Thyroid gland (tissue), 4 donors: ENCODE measurements around the gene PRKCD. TPM values are rescaled to one million over a fixed set of nuclear protein-coding genes. Genes with fewer than 3 reads are reported as not detected.

Source experiments
- DNase-seq, 2 donors: peaks; one replicate each; pipeline ENCODE4 v3.0.0-alpha.2; 2019
- H3K27ac ChIP-seq, 3 donors: fragments of 200-600 bp; sonication (generic); 1 replicate in 2 of 3; 2 replicates in 1 of 3; pipeline ENCODE4 v1.5.1; 2016 to 2019; ENCODE audit warnings: mild to moderate bottlenecking in 1 of 3, moderate library complexity in 1 of 3
- H3K27me3 ChIP-seq: fragments of 200-600 bp; sonication (generic); one replicate; pipeline ENCODE4 v1.5.1; 2019
- H3K36me3 ChIP-seq, 2 donors: fragments of 200-600 bp; sonication (generic); one replicate each; pipeline ENCODE4 v1.5.1; 2016 to 2019
- H3K4me1 ChIP-seq, 2 donors: fragments of 200-600 bp; sonication (generic); one replicate each; pipeline ENCODE4 v1.5.1; 2017 to 2019
- H3K4me3 ChIP-seq, 3 donors: fragments of 200-600 bp; sonication (generic); replicated peaks in 1 of 3; 1 replicate in 2 of 3; 2 replicates in 1 of 3; pipeline ENCODE4 v1.5.1; 2016; ENCODE audit warnings: mild to moderate bottlenecking in 1 of 3
- H3K9me3 ChIP-seq: fragments of 200-600 bp; sonication (generic); one replicate; pipeline ENCODE4 v1.5.1; 2017
- POLR2A ChIP-seq, 2 donors: fragments of 450-650 bp; IDR thresholded peaks; one replicate each; pipeline ENCODE4 v1.6.1; 2017; ENCODE audit warnings: antibody characterized with exemption in 2 of 2, mild to moderate bottlenecking in 2 of 2, moderate library complexity in 1 of 2
- WGBS, 2 donors: methylation state at CpG; one replicate each; pipeline ENCODE4 v1.1.5; 2017; 5-methylcytosine and 5-hydroxymethylcytosine counted together
- intact Hi-C: fragments of 100-400 bp; cut with DNase I; formaldehyde crosslinking; loops from one replicate; pipeline ENCODE4 v1.15.1; 2023
- total RNA-seq, 4 donors: library from RNA; depleted of rRNA; stranded (reverse); fragments of >200 nt; gene quantifications; one replicate each; pipeline ENCODE4 v1.2.3, GENCODE V29; 2016
- TF ChIP-seq, protein P1 (sequence below), 6 experiments: fragments of 200-600 bp in 3 of 6; fragments of 450-650 bp in 3 of 6; sonication (generic) in 3 of 6; IDR thresholded peaks; one replicate each; pipeline ENCODE4 v1.5.1; 2016 to 2019; ENCODE audit warnings: antibody characterized with exemption in 6 of 6, mild to moderate bottlenecking in 2 of 6, inconsistent platforms in 1 of 6, moderate library complexity in 1 of 6

Gene PRKCD
- total RNA-seq, 4 donors from 2014 or later, result 32.0 to 154 (median 71.4) TPM

DNA sequence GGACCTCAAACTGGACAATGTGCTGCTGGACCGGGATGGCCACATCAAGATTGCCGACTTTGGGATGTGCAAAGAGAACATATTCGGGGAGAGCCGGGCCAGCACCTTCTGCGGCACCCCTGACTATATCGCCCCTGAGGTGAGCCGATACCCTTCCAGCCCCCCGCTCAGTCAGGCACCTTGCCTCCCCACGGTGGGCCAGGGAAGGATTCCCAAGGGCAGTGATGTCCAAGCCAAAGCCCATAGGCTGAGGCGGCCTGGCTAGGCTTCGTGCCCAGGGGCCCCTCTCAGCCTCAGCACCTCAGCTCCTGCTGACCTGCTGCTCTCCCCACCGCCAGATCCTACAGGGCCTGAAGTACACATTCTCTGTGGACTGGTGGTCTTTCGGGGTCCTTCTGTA is 27.7 kb downstream of the PRKCD start:
- H3K27me3 ChIP-seq, result no peaks in the 10 kb centered on the region
- intact Hi-C loops, result no loop called here
- peak overlapping the region in 1 of 3 donors; percentile 0 for H3K27ac ChIP-seq
- 94 to 97% methylated on average over 11 of the region's 13 CpGs for WGBS, 2 donors
- no peak for DNase-seq
- peaks cover 8 to 20% of the 10 kb centered on the region in 2 donors for H3K4me1 ChIP-seq
- no peaks in the 10 kb centered on the region for H3K9me3 ChIP-seq
- H3K4me3 ChIP-seq, result no peak overlapping the region
- no peak for TF ChIP-seq POLR2A (IDR thresholded peaks at IDR 0.05)
- TF ChIP-seq, protein P1, sequence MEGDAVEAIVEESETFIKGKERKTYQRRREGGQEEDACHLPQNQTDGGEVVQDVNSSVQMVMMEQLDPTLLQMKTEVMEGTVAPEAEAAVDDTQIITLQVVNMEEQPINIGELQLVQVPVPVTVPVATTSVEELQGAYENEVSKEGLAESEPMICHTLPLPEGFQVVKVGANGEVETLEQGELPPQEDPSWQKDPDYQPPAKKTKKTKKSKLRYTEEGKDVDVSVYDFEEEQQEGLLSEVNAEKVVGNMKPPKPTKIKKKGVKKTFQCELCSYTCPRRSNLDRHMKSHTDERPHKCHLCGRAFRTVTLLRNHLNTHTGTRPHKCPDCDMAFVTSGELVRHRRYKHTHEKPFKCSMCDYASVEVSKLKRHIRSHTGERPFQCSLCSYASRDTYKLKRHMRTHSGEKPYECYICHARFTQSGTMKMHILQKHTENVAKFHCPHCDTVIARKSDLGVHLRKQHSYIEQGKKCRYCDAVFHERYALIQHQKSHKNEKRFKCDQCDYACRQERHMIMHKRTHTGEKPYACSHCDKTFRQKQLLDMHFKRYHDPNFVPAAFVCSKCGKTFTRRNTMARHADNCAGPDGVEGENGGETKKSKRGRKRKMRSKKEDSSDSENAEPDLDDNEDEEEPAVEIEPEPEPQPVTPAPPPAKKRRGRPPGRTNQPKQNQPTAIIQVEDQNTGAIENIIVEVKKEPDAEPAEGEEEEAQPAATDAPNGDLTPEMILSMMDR (IDR thresholded peaks at IDR 0.05), result no peak
- H3K36me3 ChIP-seq, result peaks cover 58 to 63% of the 10 kb centered on the region in 2 donors

DNA sequence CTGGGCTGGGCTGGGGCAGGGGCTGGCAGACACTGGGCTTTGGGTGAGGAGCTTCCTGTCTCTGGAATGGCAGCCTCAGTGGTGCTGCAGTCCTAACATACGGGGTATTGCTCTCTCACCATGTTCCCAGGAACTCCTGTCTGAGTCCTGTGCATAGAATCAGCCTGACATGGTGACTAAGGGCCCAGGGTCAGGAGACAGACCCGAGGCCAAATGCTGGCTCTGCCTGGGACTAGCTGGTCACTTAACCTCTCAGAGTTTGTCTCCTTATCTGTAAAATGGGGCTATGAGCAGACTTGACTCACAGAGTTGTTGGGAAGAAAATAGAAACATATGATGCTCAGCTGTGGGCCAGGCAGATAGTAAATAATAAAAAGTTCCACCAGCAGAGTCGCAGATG is 28.3 kb downstream of the PRKCD start:
- no peak for TF ChIP-seq POLR2A (IDR thresholded peaks at IDR 0.05)
- TF ChIP-seq, protein P1 (IDR thresholded peaks at IDR 0.05), result no peak
- no peak for DNase-seq
- Histone ChIP-seq H3K36me3 (peaks cover 55 to 60% of the 10 kb centered on the region in 2 donors), H3K27ac (no peak overlapping the region), H3K4me1 (peaks cover 13 to 26% of the 10 kb centered on the region in 2 donors), H3K27me3 (no peaks in the 10 kb centered on the region), H3K9me3 (no peaks in the 10 kb centered on the region), H3K4me3 (no peak overlapping the region)
- WGBS, 2 donors, result 94 to 100% methylated on average over 2 of the region's 3 CpGs
- intact Hi-C loops, result no loop called here

DNA sequence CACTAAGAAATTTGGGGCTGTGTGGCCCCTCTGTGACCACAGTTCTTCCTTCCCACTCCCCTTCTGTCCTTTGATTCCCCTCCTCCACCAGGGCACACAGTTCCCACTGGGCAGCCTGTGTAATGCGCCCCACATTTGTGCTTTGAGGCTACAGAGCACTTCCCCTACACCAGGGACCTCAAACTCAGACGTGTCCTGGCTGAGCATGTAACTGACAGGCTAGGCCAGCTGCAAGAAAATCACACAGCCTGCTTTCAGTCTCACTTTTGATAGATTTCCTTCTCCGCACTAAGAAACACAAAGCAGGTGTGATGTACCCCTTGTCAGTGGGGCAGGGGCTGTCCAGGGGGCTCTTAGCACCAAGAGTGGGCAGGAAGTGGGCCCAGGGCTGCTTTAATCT is 29.6 kb downstream of the PRKCD start:
- Histone ChIP-seq H3K27me3 (no peaks in the 10 kb centered on the region), H3K27ac (no peak overlapping the region), H3K4me3 (no peak overlapping the region), H3K4me1 (peaks cover 19 to 35% of the 10 kb centered on the region in 2 donors), H3K9me3 (no peaks in the 10 kb centered on the region), H3K36me3 (peaks cover 44 to 50% of the 10 kb centered on the region in 2 donors)
- intact Hi-C loops, result no loop called here
- 84 to 95% methylated on average over 3 of the region's 3 CpGs for WGBS, 2 donors
- no peak for TF ChIP-seq POLR2A (IDR thresholded peaks at IDR 0.05)
- TF ChIP-seq, protein P1 (IDR thresholded peaks at IDR 0.05), result no peak
- DNase-seq, result no peak

DNA sequence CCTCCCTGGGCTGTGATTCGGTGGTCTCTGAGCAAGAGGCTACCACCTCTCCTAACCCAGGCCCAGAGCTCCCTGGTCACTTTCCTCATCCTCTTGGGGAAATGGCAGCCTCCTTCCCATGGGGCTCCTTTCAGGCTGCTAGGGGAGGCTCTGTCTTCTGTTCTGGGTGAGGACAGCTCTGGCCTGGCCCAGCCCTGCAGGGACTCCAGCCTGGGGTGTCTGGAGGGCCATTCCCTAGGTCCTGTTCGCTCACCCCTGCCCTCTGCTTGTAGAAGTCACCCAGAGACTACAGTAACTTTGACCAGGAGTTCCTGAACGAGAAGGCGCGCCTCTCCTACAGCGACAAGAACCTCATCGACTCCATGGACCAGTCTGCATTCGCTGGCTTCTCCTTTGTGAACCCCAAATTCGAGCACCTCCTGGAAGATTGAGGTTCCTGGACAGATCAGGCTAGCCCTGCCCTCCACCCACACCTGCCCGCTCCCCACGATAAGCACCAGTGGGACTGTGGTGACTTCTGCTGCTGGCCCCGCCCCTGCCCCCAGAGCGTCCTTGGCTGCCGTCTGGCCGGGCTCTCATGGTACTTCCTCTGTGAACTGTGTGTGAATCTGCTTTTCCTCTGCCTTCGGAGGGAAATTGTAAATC is 30.9 kb downstream of the PRKCD start:
- no peak overlapping the region for H3K4me3 ChIP-seq
- H3K36me3 ChIP-seq, result peaks cover 31 to 37% of the 10 kb centered on the region in 2 donors
- no peak for DNase-seq
- intact Hi-C loops, result no loop called here
- TF ChIP-seq POLR2A (IDR thresholded peaks at IDR 0.05), result no peak
- TF ChIP-seq, protein P1 (IDR thresholded peaks at IDR 0.05), result no peak
- H3K27me3 ChIP-seq, result no peaks in the 10 kb centered on the region
- 89 to 90% methylated on average over 16 of the region's 16 CpGs for WGBS, 2 donors
- peaks cover 19 to 40% of the 10 kb centered on the region in 2 donors for H3K4me1 ChIP-seq
- H3K9me3 ChIP-seq, result no peaks in the 10 kb centered on the region
- peak overlapping the region in 1 of 3 donors; percentile 73 for H3K27ac ChIP-seq

DNA sequence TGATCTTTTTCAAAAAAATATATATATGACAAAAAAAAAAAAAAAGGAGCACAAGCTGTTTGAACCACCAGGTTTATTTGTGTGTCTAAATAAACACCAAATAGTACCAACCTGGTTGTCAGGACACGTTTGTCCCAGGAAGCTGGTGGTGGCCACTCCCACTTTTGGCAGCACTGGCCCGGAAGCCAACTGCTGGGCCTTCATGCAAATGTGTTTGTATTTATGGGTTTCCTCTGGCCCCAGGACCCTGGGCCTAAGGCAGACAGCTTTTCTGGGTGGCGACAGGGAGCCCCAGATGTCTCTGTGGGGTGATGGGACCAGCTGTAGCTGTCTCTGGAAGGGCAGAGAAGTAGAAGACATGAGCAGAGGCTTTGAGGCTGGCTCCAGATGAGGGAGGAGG is 31.6 kb downstream of the PRKCD start:
- Histone ChIP-seq H3K36me3 (peaks cover 24 to 34% of the 10 kb centered on the region in 2 donors), H3K27ac (peak overlapping the region; percentile 73 to 88 (median 83)), H3K9me3 (no peaks in the 10 kb centered on the region), H3K27me3 (no peaks in the 10 kb centered on the region), H3K4me1 (peaks cover 19 to 40% of the 10 kb centered on the region in 2 donors), H3K4me3 (no peak overlapping the region)
- 43 to 44% methylated on average over 3 of the region's 3 CpGs for WGBS, 2 donors
- TF ChIP-seq, protein P1 (IDR thresholded peaks at IDR 0.05), result no peak
- no peak for TF ChIP-seq POLR2A (IDR thresholded peaks at IDR 0.05)
- DNase-seq, result peak; percentile 54 to 68
- intact Hi-C loops, result no loop called here
